Subcutaneous abdominal adipose tissue (tissue), 5 donors: ENCODE measurements around the gene ASTN2.

Experiments
- H3K27ac ChIP-seq: one replicate; pipeline ENCODE4 v1.7.0; 2013; ENCODE audit warnings: low read depth, mild to moderate bottlenecking, inconsistent platforms, low read length, moderate library complexity
- H3K27me3 ChIP-seq, 5 donors: one replicate each; pipeline ENCODE4 v1.7.0; 2013; ENCODE audit warnings: low read length in 5 of 5, inconsistent platforms in 1 of 5; ENCODE audit not compliant: control insufficient read depth in 5 of 5, insufficient read depth in 4 of 5
- H3K36me3 ChIP-seq, 5 donors: one replicate each; pipeline ENCODE4 v1.7.0; 2013; ENCODE audit warnings: low read length in 5 of 5; ENCODE audit not compliant: control insufficient read depth in 5 of 5, insufficient read depth in 5 of 5
- H3K4me1 ChIP-seq, 5 donors: one replicate each; pipeline ENCODE4 v1.7.0; 2013; ENCODE audit warnings: low read length in 5 of 5, mild to moderate bottlenecking in 3 of 5, moderate library complexity in 1 of 5; ENCODE audit not compliant: control insufficient read depth in 5 of 5, insufficient read depth in 5 of 5
- H3K4me3 ChIP-seq, 5 donors: one replicate each; pipeline ENCODE4 v1.7.0; 2013; ENCODE audit warnings: low read length in 5 of 5, low read depth in 1 of 5
- H3K9ac ChIP-seq, 5 donors: one replicate each; pipeline ENCODE4 v1.7.0; 2013; ENCODE audit warnings: low read length in 5 of 5, mild to moderate bottlenecking in 4 of 5, moderate library complexity in 3 of 5
- H3K9me3 ChIP-seq, 5 donors: one replicate each; pipeline ENCODE4 v1.7.0; 2013; ENCODE audit warnings: low read length in 5 of 5; ENCODE audit not compliant: control insufficient read depth in 5 of 5
- donor health status: healthy.
- donor health status: healthy.
- donor health status: healthy.
- donor health status: healthy.
- donor health status: healthy.

Gene ASTN2

GRCh38 chr9:116726602-116727001 is 688.3 kb downstream of the ASTN2 start:
- no peaks in the 10 kb centered on the region for H3K9me3 ChIP-seq
- no peak overlapping the region for H3K27ac ChIP-seq

GRCh38 chr9:116724123-116724522 is 690.7 kb downstream of the ASTN2 start:
- no peaks in the 10 kb centered on the region for H3K9me3 ChIP-seq
- H3K36me3 ChIP-seq, result no peaks in the 10 kb centered on the region
- no peak overlapping the region for H3K27ac ChIP-seq
- H3K4me3 ChIP-seq, result no peak overlapping the region
- H3K9ac ChIP-seq, result no peak overlapping the region
- H3K4me1 ChIP-seq, result no peaks in the 10 kb centered on the region
- no peaks in the 10 kb centered on the region for H3K27me3 ChIP-seq

More at GRCh38 chr9:116726602-116727001, 688.3 kb downstream of the ASTN2 start:
- no peaks in the 10 kb centered on the region for H3K36me3 ChIP-seq
- H3K4me1 ChIP-seq, result no peaks in the 10 kb centered on the region
- no peak overlapping the region for H3K4me3 ChIP-seq
- no peak overlapping the region for H3K9ac ChIP-seq
- H3K27me3 ChIP-seq, result no peaks in the 10 kb centered on the region

GRCh38 chr9:116721944-116722343 is 692.9 kb downstream of the ASTN2 start:
- Histone ChIP-seq H3K27me3 (no peaks in the 10 kb centered on the region), H3K4me3 (no peak overlapping the region), H3K9ac (no peak overlapping the region), H3K27ac (no peak overlapping the region), H3K36me3 (no peaks in the 10 kb centered on the region), H3K9me3 (no peaks in the 10 kb centered on the region), H3K4me1 (peaks cover 0 to 7% (median 4%) of the 10 kb centered on the region in 5 donors)

GRCh38 chr9:116721411-116721810 is 693.4 kb downstream of the ASTN2 start:
- Histone ChIP-seq H3K4me1 (peaks cover 0 to 12% (median 4%) of the 10 kb centered on the region in 5 donors), H3K9me3 (no peaks in the 10 kb centered on the region), H3K27me3 (no peaks in the 10 kb centered on the region), H3K9ac (no peak overlapping the region), H3K36me3 (no peaks in the 10 kb centered on the region), H3K27ac (no peak overlapping the region), H3K4me3 (no peak overlapping the region)

GRCh38 chr9:116720111-116720510 is 694.7 kb downstream of the ASTN2 start:
- peaks cover 0 to 15% (median 4%) of the 10 kb centered on the region in 5 donors for H3K4me1 ChIP-seq
- no peak overlapping the region for H3K4me3 ChIP-seq
- no peaks in the 10 kb centered on the region for H3K9me3 ChIP-seq
- H3K9ac ChIP-seq, result no peak overlapping the region
- H3K27ac ChIP-seq, result no peak overlapping the region
- H3K36me3 ChIP-seq, result no peaks in the 10 kb centered on the region
- H3K27me3 ChIP-seq, result no peaks in the 10 kb centered on the region

- Histone ChIP-seq H3K36me3 (no peaks in the 10 kb centered on the region), H3K4me3 (no peak overlapping the region), H3K27me3 (no peaks in the 10 kb centered on the region), H3K9me3 (no peaks in the 10 kb centered on the region), H3K27ac (no peak overlapping the region), H3K4me1 (peaks cover 0 to 15% (median 4%) of the 10 kb centered on the region in 5 donors), H3K9ac (no peak overlapping the region)
Measured at GRCh38 chr9:116718111-116718510, 696.7 kb downstream of the ASTN2 start.

- Histone ChIP-seq H3K36me3 (no peaks in the 10 kb centered on the region), H3K27ac (no peak overlapping the region), H3K9me3 (no peaks in the 10 kb centered on the region), H3K9ac (no peak overlapping the region), H3K4me3 (no peak overlapping the region), H3K4me1 (peaks cover 0 to 15% (median 4%) of the 10 kb centered on the region in 5 donors), H3K27me3 (no peaks in the 10 kb centered on the region)
Measured at GRCh38 chr9:116717150-116717549, 697.7 kb downstream of the ASTN2 start.

- no peaks in the 10 kb centered on the region for H3K36me3 ChIP-seq
- no peak overlapping the region for H3K4me3 ChIP-seq
- H3K27me3 ChIP-seq, result no peaks in the 10 kb centered on the region
- H3K9me3 ChIP-seq, result no peaks in the 10 kb centered on the region
- peaks cover 0 to 15% (median 4%) of the 10 kb centered on the region in 5 donors for H3K4me1 ChIP-seq
- H3K27ac ChIP-seq, result no peak overlapping the region
- H3K9ac ChIP-seq, result no peak overlapping the region
Measured at GRCh38 chr9:116716438-116716837, 698.4 kb downstream of the ASTN2 start.

- Histone ChIP-seq H3K9ac (no peak overlapping the region), H3K36me3 (no peaks in the 10 kb centered on the region), H3K27me3 (no peaks in the 10 kb centered on the region), H3K4me1 (peaks cover 0 to 15% (median 4%) of the 10 kb centered on the region in 5 donors), H3K27ac (no peak overlapping the region), H3K4me3 (no peak overlapping the region), H3K9me3 (no peaks in the 10 kb centered on the region)
Measured at GRCh38 chr9:116715751-116716150, 699.1 kb downstream of the ASTN2 start.

- Histone ChIP-seq H3K9me3 (no peaks in the 10 kb centered on the region), H3K36me3 (no peaks in the 10 kb centered on the region), H3K4me1 (peaks cover 0 to 15% (median 4%) of the 10 kb centered on the region in 5 donors), H3K27me3 (no peaks in the 10 kb centered on the region), H3K9ac (no peak overlapping the region), H3K27ac (no peak overlapping the region), H3K4me3 (no peak overlapping the region)
Measured at GRCh38 chr9:116713271-116713670, 701.6 kb downstream of the ASTN2 start.

GRCh38 chr9:116712781-116713180 is 702.1 kb downstream of the ASTN2 start:
- H3K4me3 ChIP-seq, result no peak overlapping the region
- no peaks in the 10 kb centered on the region for H3K36me3 ChIP-seq
- H3K4me1 ChIP-seq, result peaks cover 0 to 15% (median 4%) of the 10 kb centered on the region in 5 donors
- no peaks in the 10 kb centered on the region for H3K9me3 ChIP-seq
- no peak overlapping the region for H3K9ac ChIP-seq
- no peak overlapping the region for H3K27ac ChIP-seq
- H3K27me3 ChIP-seq, result no peaks in the 10 kb centered on the region
